Keratinocyte (primary cell): ENCODE data around the gene PSMF1. TPM values are rescaled to one million over a fixed set of nuclear protein-coding genes. Genes with fewer than 3 reads are reported as not detected.

ENCODE experiments used
- DNase-seq: peaks from one replicate; pipeline ENCODE4 v3.0.0-alpha.2; 2011; ENCODE audit warnings: low read depth, missing footprints, low spot score
- FAIRE-seq: peaks from 2 replicates; lab custom pipeline; 2011; peaks lifted over from hg19 to GRCh38; lab: Jason Lieb, UNC
- H2AFZ ChIP-seq: 2 replicates; pipeline ENCODE4 v1.6.0; 2012; ENCODE audit warnings: low read length, control low read depth, inconsistent platforms; ENCODE audit not compliant: control insufficient read depth
- H3K27ac ChIP-seq: 2 replicates; pipeline ENCODE4 v1.5.1; 2011; ENCODE audit warnings: low read length; ENCODE audit not compliant: control insufficient read depth, insufficient read depth
- H3K27me3 ChIP-seq: 3 replicates; pipeline ENCODE4 v1.6.0; 2011; ENCODE audit warnings: low read length; ENCODE audit not compliant: control insufficient read depth, insufficient read depth; ENCODE audit errors: extremely low read depth
- H3K36me3 ChIP-seq, 2 experiments: 2 replicates in 1 of 2; 3 replicates in 1 of 2; pipeline ENCODE4 v1.5.1; 2011; ENCODE audit warnings: low read length in 2 of 2, mild to moderate bottlenecking in 1 of 2; ENCODE audit not compliant: control insufficient read depth in 2 of 2, insufficient read depth in 2 of 2; ENCODE audit errors: extremely low read depth in 1 of 2
- H3K4me1 ChIP-seq: 3 replicates; pipeline ENCODE4 v1.5.1; 2011; ENCODE audit warnings: low read length; ENCODE audit not compliant: control insufficient read depth, insufficient read depth; ENCODE audit errors: extremely low read depth
- H3K4me2 ChIP-seq: 3 replicates; pipeline ENCODE4 v1.6.0; 2011; ENCODE audit warnings: low read depth, low read length; ENCODE audit not compliant: control insufficient read depth, insufficient read depth; ENCODE audit errors: extremely low read depth
- H3K4me3 ChIP-seq, 3 experiments: fragments of 200-600 bp in 1 of 3; sonication (generic) in 1 of 3; 2 replicates in 2 of 3; 3 replicates in 1 of 3; pipeline ENCODE4 v1.5.1; 2011 to 2016; ENCODE audit warnings: low read length in 3 of 3, mild to moderate bottlenecking in 3 of 3, control low read depth in 2 of 3, inconsistent platforms in 1 of 3, low read depth in 1 of 3, mixed read lengths in 1 of 3, mixed run types in 1 of 3, moderate library complexity in 1 of 3; ENCODE audit not compliant: control insufficient read depth in 2 of 3, insufficient read depth in 2 of 3; ENCODE audit errors: extremely low read depth in 1 of 3
- H3K79me2 ChIP-seq: 2 replicates; pipeline ENCODE4 v1.6.0; 2012; ENCODE audit warnings: low read length; ENCODE audit not compliant: control insufficient read depth, insufficient read depth
- H3K9ac ChIP-seq: 3 replicates; pipeline ENCODE4 v1.6.0; 2011; ENCODE audit warnings: low read length; ENCODE audit not compliant: control insufficient read depth, insufficient read depth; ENCODE audit errors: extremely low read depth
- H3K9me1 ChIP-seq: 3 replicates; pipeline ENCODE4 v1.6.0; 2011; ENCODE audit warnings: low read length; ENCODE audit not compliant: control insufficient read depth, insufficient read depth; ENCODE audit errors: extremely low read depth
- H3K9me3 ChIP-seq: 2 replicates; pipeline ENCODE4 v1.5.1; 2012; ENCODE audit warnings: low read depth, low read length; ENCODE audit not compliant: control insufficient read depth
- H4K20me1 ChIP-seq: 3 replicates; pipeline ENCODE4 v1.6.0; 2011; ENCODE audit warnings: low read length; ENCODE audit not compliant: control insufficient read depth, insufficient read depth; ENCODE audit errors: extremely low read depth
- EZH2 ChIP-seq: IDR thresholded peaks from one replicate; pipeline ENCODE4 v1.6.1; 2012; ENCODE audit warnings: inconsistent platforms, mild to moderate bottlenecking, low read length, moderate library complexity
- dilution Hi-C: fragments of 300-500 bp; cut with MboI; formaldehyde crosslinking; loops from one replicate; pipeline ENCODE4 v1.7.0; 2020; ENCODE audit warnings: low sequenced_read_pairs; ENCODE audit not compliant: extremely low pct_ligation_motif_present
- polyA plus RNA-seq, 5 experiments: library from polyadenylated mRNA; depleted of rRNA in 3 of 5; stranded (reverse) in 3 of 5; stranded (forward) in 1 of 5; unstranded in 1 of 5; fragments of >200 nt; gene quantifications; 1 replicate in 1 of 5; 2 replicates in 3 of 5; 3 replicates in 1 of 5; pipeline versions ENCODE4 v1.2.1 to v1.2.3, GENCODE V29; 2011 to 2012; ENCODE audit warnings: missing spikeins in 2 of 5, low read depth in 1 of 5, low replicate concordance in 1 of 5
- TF ChIP-seq, protein P1 (sequence below), 3 experiments: IDR thresholded peaks in 1 of 3; conservative IDR thresholded peaks in 1 of 3; optimal IDR thresholded peaks in 1 of 3; 2 replicates in 2 of 3; 3 replicates in 1 of 3; pipeline versions ENCODE3 to v1.5.1; 2011; ENCODE audit warnings: low read length in 3 of 3, mild to moderate bottlenecking in 3 of 3, moderate library complexity in 2 of 3, control low read depth in 1 of 3, inconsistent platforms in 1 of 3; ENCODE audit not compliant: insufficient read depth in 2 of 3; ENCODE audit errors: extremely low read depth in 1 of 3

The PSMF1 gene
- polyA plus RNA-seq, 1 donor (not counting 4 experiments of a cell fraction or from before 2014, with no cell fraction given) = 58.5 TPM

DNA sequence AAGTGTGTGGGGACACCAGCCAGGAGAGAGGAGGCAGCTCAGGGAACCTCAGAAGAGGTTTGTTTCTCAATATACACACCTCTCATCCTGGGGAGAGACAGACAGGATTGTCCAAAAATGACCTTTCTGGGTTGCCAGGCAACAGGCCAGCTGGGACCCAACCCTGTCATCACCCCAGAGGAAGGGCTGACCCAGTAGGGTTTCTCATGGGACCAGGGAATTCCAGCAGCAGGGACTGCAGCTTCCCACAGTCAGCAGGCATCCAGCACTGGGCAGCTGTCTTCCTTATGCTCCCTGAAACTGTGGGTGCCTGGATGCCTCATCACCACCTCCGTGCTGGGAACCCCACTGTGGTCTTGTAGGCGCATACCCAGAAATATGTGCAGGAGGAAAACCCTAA is 86.2 kb downstream of the PSMF1 start:
- no peaks in the 10 kb centered on the region for H3K9me1 ChIP-seq
- no peak overlapping the region for H2AFZ ChIP-seq
- no peaks in the 10 kb centered on the region for H3K4me1 ChIP-seq
- no peaks in the 10 kb centered on the region for H3K79me2 ChIP-seq
- TF ChIP-seq EZH2 = no peak
- TF ChIP-seq, protein P1, sequence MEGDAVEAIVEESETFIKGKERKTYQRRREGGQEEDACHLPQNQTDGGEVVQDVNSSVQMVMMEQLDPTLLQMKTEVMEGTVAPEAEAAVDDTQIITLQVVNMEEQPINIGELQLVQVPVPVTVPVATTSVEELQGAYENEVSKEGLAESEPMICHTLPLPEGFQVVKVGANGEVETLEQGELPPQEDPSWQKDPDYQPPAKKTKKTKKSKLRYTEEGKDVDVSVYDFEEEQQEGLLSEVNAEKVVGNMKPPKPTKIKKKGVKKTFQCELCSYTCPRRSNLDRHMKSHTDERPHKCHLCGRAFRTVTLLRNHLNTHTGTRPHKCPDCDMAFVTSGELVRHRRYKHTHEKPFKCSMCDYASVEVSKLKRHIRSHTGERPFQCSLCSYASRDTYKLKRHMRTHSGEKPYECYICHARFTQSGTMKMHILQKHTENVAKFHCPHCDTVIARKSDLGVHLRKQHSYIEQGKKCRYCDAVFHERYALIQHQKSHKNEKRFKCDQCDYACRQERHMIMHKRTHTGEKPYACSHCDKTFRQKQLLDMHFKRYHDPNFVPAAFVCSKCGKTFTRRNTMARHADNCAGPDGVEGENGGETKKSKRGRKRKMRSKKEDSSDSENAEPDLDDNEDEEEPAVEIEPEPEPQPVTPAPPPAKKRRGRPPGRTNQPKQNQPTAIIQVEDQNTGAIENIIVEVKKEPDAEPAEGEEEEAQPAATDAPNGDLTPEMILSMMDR (optimal IDR thresholded peaks at IDR 0.05 in 1 of 3, IDR thresholded peaks at IDR 0.05 in 1 of 3, conservative IDR thresholded peaks at IDR 0.05 in 1 of 3; ENCODE audit: extremely low read depth in 1 of 3, insufficient read depth in 2 of 3, low read length in 3 of 3) = no peak
- H4K20me1 ChIP-seq = no peaks in the 10 kb centered on the region
- H3K9me3 ChIP-seq = no peaks in the 10 kb centered on the region
- no peak overlapping the region for H3K9ac ChIP-seq
- DNase-seq (no peak), FAIRE-seq (no peak)
- H3K4me3 ChIP-seq = no peak overlapping the region
- H3K4me2 ChIP-seq = no peak overlapping the region
- H3K27ac ChIP-seq = no peak overlapping the region
- peaks cover 12% of the 10 kb centered on the region for H3K27me3 ChIP-seq
- no peaks in the 10 kb centered on the region for H3K36me3 ChIP-seq
- dilution Hi-C loops = no loop called here

DNA sequence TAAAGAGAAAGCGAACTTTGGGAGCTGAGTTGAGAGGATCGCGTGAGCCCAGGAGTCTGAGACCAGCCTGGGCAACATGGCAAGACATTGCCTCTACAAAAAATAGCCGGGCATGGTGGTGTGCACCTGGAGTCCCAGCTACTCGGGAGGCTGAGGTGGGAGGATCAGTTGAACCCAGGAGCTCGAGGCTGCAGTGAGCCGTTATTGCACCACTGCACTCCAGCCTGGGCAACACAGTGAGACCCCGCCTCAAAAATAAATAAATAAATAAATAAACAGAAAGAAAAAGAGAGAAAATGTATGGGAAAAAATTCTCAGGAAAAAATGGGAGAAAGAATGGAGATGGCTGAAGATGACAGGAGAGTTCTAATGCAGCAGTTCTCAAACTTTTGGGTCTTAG is 87.4 kb downstream of the PSMF1 start:
- DNase-seq (no peak), FAIRE-seq (no peak)
- Histone ChIP-seq H3K36me3 (no peaks in the 10 kb centered on the region), H3K4me2 (no peak overlapping the region), H3K27ac (no peak overlapping the region), H2AFZ (no peak overlapping the region), H3K79me2 (no peaks in the 10 kb centered on the region), H3K9me1 (no peaks in the 10 kb centered on the region), H3K4me1 (no peaks in the 10 kb centered on the region), H3K27me3 (peaks cover 12% of the 10 kb centered on the region), H3K9me3 (no peaks in the 10 kb centered on the region), H3K9ac (no peak overlapping the region), H4K20me1 (no peaks in the 10 kb centered on the region), H3K4me3 (no peak overlapping the region)
- no peak for TF ChIP-seq EZH2
- TF ChIP-seq, protein P1 (optimal IDR thresholded peaks at IDR 0.05 in 1 of 3, IDR thresholded peaks at IDR 0.05 in 1 of 3, conservative IDR thresholded peaks at IDR 0.05 in 1 of 3; ENCODE audit: extremely low read depth in 1 of 3, insufficient read depth in 2 of 3, low read length in 3 of 3) = no peak
- dilution Hi-C loops = no loop called here
